Activated T-cell treated with anti-CD3 and anti-CD28 coated beads, Interleukin-2, amount 50 U/mL, for 72 hours (primary cell): ENCODE results near the gene PROX1. TPM values are rescaled to one million over a fixed set of nuclear protein-coding genes. Genes with fewer than 3 reads are reported as not detected.

Source experiments
- ATAC-seq, 2 donors: fragments of 150-1000 bp; cut with Tn5 transposase; replicated peaks in 1 of 2; 2 replicates each; pipeline ENCODE4 v1.10.0; 2021; ENCODE audit warnings: moderate library complexity in 2 of 2, mild to moderate bottlenecking in 1 of 2
- DNase-seq, 2 donors: peaks; one replicate each; pipeline ENCODE4 v3.0.0; 2021 to 2022; ENCODE audit warnings: mixed read lengths in 1 of 2
- H3K27ac Mint-ChIP-seq: one replicate; pipeline ENCODE4 v1.8.0; 2022; ENCODE audit warnings: mild to moderate bottlenecking, moderate library complexity, mixed read lengths
- H3K27me3 Mint-ChIP-seq: one replicate; pipeline ENCODE4 v1.8.0; 2022; ENCODE audit warnings: low read depth, mixed read lengths
- H3K36me3 Mint-ChIP-seq, 2 donors: one replicate each; pipeline ENCODE4 v1.8.0; 2022; ENCODE audit warnings: mixed read lengths in 2 of 2, mild to moderate bottlenecking in 1 of 2; ENCODE audit not compliant: insufficient read depth in 2 of 2
- H3K4me1 Mint-ChIP-seq: one replicate; pipeline ENCODE4 v1.8.0; 2022; ENCODE audit warnings: low read depth, mixed read lengths
- H3K4me3 Mint-ChIP-seq, 2 donors: one replicate each; pipeline ENCODE4 v1.8.0; 2022; ENCODE audit warnings: mild to moderate bottlenecking in 2 of 2, mixed read lengths in 2 of 2, moderate library complexity in 2 of 2
- H3K9me3 Mint-ChIP-seq, 2 donors: one replicate each; pipeline ENCODE4 v1.8.0; 2022; ENCODE audit warnings: mixed read lengths in 2 of 2
- total RNA-seq, 2 donors: library from RNA; stranded (reverse); gene quantifications; one replicate each; pipeline ENCODE4 v1.2.3, GENCODE V29; 2022

PROX1 gene
- total RNA-seq = under 1 TPM in 1 of 2 donors, not detected in 1; 0.21 TPM

GRCh38 chr1:213987927-213988506 lies at the start of gene PROX1:
Gene PROX1 (plus strand): TSS chr1:213987973. CDS start chr1:213996536, 8,563 bp downstream.
- Mint-ChIP-seq H3K27ac (peak within 1 kb of the TSS; percentile 52), H3K9me3 (no peaks in the 10 kb centered on the region), H3K4me3 (peak within 1 kb of the TSS; percentile 92 to 97), H3K27me3 (peaks cover 94% of the 10 kb centered on the region), H3K36me3 (peaks cover 5 to 7% of the 10 kb centered on the region in 2 donors), H3K4me1 (peaks cover 43% of the 10 kb centered on the region)
- peak; percentile 57 to 58 for DNase-seq
- peak; percentile 90 for ATAC-seq

DNA sequence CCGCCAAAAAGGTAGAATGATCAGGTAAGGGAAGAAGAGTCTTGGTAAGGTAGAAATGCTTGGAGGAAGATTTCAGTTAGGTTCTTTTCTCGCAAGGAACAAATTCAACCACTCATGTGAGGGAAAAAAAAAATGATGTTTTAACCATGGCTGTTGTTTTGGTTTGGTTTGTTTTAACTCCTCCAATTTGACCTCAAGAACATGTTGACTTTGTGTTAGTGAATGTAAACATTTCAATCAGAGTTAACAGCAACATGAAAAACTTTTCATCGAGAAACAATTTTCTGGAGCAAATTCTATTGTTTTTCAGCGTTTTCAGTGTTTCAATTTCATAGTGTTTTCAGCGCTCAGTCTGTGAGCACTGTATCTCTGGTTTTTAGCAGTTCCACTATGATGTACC lies 49.0 kb upstream of the PROX1 start:
- Mint-ChIP-seq H3K4me3 (no peak overlapping the region), H3K36me3 (no peaks in the 10 kb centered on the region), H3K4me1 (no peaks in the 10 kb centered on the region), H3K27ac (no peak overlapping the region), H3K27me3 (no peaks in the 10 kb centered on the region), H3K9me3 (no peaks in the 10 kb centered on the region)
- no peak for ATAC-seq
- DNase-seq = no peak

DNA sequence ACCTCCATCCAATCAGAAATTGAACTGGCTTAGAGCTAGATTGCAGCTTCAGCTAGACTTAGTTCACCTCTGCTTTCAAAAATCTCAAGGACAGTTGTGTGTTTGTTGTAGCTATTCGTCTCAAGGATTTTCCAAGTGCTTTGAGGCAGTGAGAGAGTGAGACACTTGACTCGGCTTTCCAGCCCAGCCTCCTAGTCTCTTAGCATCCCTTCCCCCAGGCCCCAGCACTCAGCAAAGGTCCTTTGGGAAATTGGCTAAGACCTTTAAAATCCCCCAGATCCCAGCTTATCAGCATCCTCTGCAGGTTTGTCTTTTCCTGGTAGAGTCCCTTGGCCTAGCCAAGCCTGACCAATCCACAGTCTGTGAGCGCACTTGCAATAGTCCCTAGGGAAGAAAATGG lies 47.9 kb upstream of the PROX1 start:
- no peaks in the 10 kb centered on the region for H3K9me3 Mint-ChIP-seq
- H3K27ac Mint-ChIP-seq = no peak overlapping the region
- no peak for ATAC-seq
- H3K27me3 Mint-ChIP-seq = no peaks in the 10 kb centered on the region
- no peaks in the 10 kb centered on the region for H3K36me3 Mint-ChIP-seq
- H3K4me3 Mint-ChIP-seq = no peak overlapping the region
- DNase-seq = no peak
- H3K4me1 Mint-ChIP-seq = no peaks in the 10 kb centered on the region

DNA sequence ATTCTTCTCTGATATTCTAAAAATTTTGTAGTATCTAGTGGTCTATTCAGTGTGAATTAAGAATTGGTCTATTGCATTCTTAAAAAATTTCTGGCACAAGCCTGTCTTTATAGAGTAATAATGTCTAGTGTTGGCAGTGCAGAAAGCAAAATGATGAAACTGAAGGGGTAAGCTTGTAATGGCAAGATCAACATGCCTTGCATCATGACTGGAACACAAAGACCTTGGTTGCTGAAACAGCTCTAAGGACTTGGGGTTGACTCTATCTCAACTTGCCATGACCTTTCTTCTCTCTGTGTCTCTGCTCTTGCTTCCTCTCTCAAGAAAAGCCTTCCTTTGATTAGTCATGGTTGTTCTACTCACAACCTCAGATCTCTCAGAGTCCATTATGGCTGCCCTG lies 46.8 kb upstream of the PROX1 start:
- Mint-ChIP-seq H3K36me3 (no peaks in the 10 kb centered on the region), H3K4me1 (no peaks in the 10 kb centered on the region), H3K27me3 (no peaks in the 10 kb centered on the region), H3K27ac (no peak overlapping the region), H3K4me3 (no peak overlapping the region), H3K9me3 (no peaks in the 10 kb centered on the region)
- no peak for DNase-seq
- no peak for ATAC-seq

- Mint-ChIP-seq H3K9me3 (no peaks in the 10 kb centered on the region), H3K4me1 (no peaks in the 10 kb centered on the region), H3K4me3 (no peak overlapping the region), H3K36me3 (no peaks in the 10 kb centered on the region), H3K27me3 (no peaks in the 10 kb centered on the region), H3K27ac (no peak overlapping the region)
- ATAC-seq (no peak), DNase-seq (no peak)
These were observed 45.7 kb upstream of the PROX1 start for GRCh38 chr1:213942061-213942460.

GRCh38 chr1:213947200-213947801 lies 40.5 kb upstream of the PROX1 start:
- DNase-seq (no peak), ATAC-seq (no peak)
- Mint-ChIP-seq H3K27ac (no peak overlapping the region), H3K9me3 (no peaks in the 10 kb centered on the region), H3K4me3 (no peak overlapping the region), H3K36me3 (no peaks in the 10 kb centered on the region), H3K27me3 (peaks cover 7% of the 10 kb centered on the region), H3K4me1 (no peaks in the 10 kb centered on the region)

GRCh38 chr1:213951876-213952275 lies 35.9 kb upstream of the PROX1 start:
- DNase-seq = no peak
- peaks cover 7% of the 10 kb centered on the region for H3K27me3 Mint-ChIP-seq
- H3K4me3 Mint-ChIP-seq = no peak overlapping the region
- ATAC-seq = no peak
- H3K27ac Mint-ChIP-seq = no peak overlapping the region
- no peaks in the 10 kb centered on the region for H3K36me3 Mint-ChIP-seq
- H3K4me1 Mint-ChIP-seq = no peaks in the 10 kb centered on the region
- H3K9me3 Mint-ChIP-seq = no peaks in the 10 kb centered on the region

DNA sequence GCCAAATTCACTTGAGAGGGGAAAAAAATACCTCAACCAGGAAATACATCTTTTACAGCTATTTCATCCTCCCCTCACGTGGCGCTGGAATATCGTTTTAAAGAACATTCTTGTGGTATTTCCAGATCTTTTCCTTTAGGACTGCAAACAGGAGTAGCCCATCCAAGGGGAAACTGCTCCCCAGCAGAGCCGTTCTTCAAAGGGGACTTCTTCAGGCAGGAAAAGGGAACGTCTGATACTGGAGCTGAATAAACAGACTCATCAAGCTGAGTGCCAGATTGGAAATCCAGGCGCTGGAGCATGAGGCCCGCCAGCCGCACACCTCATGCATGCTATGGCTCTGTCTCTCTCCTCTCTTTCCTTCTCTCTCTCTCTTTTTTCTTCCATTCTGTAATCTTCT lies 34.0 kb upstream of the PROX1 start:
- Mint-ChIP-seq H3K27me3 (peaks cover 7% of the 10 kb centered on the region), H3K4me1 (no peaks in the 10 kb centered on the region), H3K36me3 (no peaks in the 10 kb centered on the region), H3K27ac (no peak overlapping the region), H3K9me3 (no peaks in the 10 kb centered on the region), H3K4me3 (no peak overlapping the region)
- DNase-seq = no peak
- ATAC-seq = no peak

DNA sequence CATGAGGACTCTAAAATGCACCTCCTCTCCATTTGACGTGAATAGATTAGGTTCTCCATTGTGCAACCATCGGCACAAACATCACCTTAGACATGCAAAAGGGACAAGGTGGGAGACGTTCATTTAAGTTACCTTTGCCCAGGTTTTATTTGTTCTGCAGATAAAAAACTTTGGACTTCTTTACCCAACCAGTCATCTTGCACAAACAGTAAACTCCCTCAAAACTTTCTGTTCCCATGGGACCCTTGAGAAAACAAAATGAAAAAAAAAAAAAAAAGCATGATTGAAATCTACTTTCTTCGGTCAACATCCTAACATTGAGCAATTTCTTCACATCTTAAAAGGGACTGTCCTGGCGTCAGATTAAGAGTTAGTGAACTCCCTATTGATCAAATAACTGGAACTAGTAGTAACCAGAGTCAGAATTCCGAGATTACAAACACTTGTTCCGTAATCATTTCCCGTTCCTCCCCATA lies 31.4 kb upstream of the PROX1 start:
- ATAC-seq (no peak), DNase-seq (no peak)
- H3K4me1 Mint-ChIP-seq = no peaks in the 10 kb centered on the region
- no peak overlapping the region for H3K27ac Mint-ChIP-seq
- H3K4me3 Mint-ChIP-seq = no peak overlapping the region
- H3K9me3 Mint-ChIP-seq = no peaks in the 10 kb centered on the region
- no peaks in the 10 kb centered on the region for H3K36me3 Mint-ChIP-seq
- H3K27me3 Mint-ChIP-seq = peaks cover 3% of the 10 kb centered on the region

DNA sequence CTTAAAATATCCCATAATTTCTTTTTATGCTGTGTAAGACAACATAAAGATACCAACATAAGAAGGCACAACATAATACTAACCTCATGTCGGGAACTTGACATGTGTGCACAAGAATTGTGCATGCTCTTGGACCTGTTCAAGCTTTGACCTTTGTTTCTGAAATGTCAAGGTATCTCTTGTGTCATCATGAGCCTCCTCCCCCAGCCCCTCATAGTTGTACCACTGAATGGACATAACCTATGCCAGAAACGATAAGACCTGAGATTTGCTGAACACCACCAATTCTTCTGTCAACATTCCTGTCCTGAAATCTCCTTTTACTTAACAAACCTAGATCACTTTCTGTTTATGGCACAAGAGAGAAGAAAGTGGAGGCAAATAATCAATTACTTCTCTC lies 29.4 kb upstream of the PROX1 start:
- no peak overlapping the region for H3K4me3 Mint-ChIP-seq
- H3K4me1 Mint-ChIP-seq = no peaks in the 10 kb centered on the region
- DNase-seq = no peak
- no peaks in the 10 kb centered on the region for H3K36me3 Mint-ChIP-seq
- peaks cover 0 to 5% of the 10 kb centered on the region in 2 donors for H3K9me3 Mint-ChIP-seq
- H3K27ac Mint-ChIP-seq = no peak overlapping the region
- peaks cover 8% of the 10 kb centered on the region for H3K27me3 Mint-ChIP-seq
- ATAC-seq = no peak

- Mint-ChIP-seq H3K4me1 (no peaks in the 10 kb centered on the region), H3K27ac (no peak overlapping the region), H3K27me3 (peaks cover 14% of the 10 kb centered on the region), H3K36me3 (no peaks in the 10 kb centered on the region), H3K4me3 (no peak overlapping the region), H3K9me3 (peaks cover 0 to 5% of the 10 kb centered on the region in 2 donors)
- no peak for ATAC-seq
- no peak for DNase-seq
These were observed 26.8 kb upstream of the PROX1 start for GRCh38 chr1:213960963-213961362.

DNA sequence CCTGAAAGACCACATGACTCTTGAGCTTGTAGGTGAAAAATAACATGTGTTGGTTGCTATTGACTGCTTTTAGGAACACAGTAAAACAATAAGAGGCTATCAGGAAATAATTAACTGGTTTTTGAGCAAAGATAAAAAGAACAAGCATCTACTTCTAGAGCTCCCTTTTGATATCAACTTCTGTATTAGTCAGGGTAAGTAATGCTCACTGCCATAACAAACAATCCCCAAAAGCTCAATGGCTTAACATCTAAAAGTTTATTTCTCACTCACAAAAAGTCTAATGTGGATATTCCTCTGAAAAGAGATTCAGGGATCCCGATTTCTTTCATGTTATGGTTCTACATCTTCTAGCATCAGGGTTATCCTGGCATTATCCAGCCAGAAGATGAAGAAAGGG lies 25.3 kb upstream of the PROX1 start:
- ATAC-seq (no peak), DNase-seq (no peak)
- H3K27ac Mint-ChIP-seq = no peak overlapping the region
- H3K9me3 Mint-ChIP-seq = peaks cover 0 to 5% of the 10 kb centered on the region in 2 donors
- peaks cover 22% of the 10 kb centered on the region for H3K27me3 Mint-ChIP-seq
- no peak overlapping the region for H3K4me3 Mint-ChIP-seq
- no peaks in the 10 kb centered on the region for H3K4me1 Mint-ChIP-seq
- no peaks in the 10 kb centered on the region for H3K36me3 Mint-ChIP-seq

DNA sequence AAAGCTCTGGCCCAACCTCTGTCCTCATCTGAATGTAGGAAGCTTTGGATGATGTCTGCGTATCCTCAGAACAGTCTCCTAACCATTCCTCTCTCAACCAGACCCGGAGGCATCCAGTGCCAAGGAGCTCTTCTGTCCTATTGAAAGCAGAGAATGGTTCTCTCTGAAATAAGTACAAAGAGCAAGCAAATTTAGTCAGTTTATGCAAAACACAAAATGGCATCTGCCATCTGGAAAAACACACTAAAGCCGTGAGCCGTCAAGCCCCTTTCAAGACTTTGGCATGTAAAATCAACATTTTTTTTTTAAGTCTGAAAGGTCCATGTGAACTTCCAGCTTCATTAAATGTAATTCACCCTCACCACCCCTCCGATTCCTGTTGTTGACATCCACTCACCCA lies 21.7 kb upstream of the PROX1 start:
- no peak overlapping the region for H3K4me3 Mint-ChIP-seq
- peaks cover 22% of the 10 kb centered on the region for H3K27me3 Mint-ChIP-seq
- no peak for DNase-seq
- ATAC-seq = no peak
- H3K9me3 Mint-ChIP-seq = peaks cover 0 to 5% of the 10 kb centered on the region in 2 donors
- no peaks in the 10 kb centered on the region for H3K36me3 Mint-ChIP-seq
- no peak overlapping the region for H3K27ac Mint-ChIP-seq
- H3K4me1 Mint-ChIP-seq = no peaks in the 10 kb centered on the region
